Progenitor cell of endocrine pancreas (in vitro differentiated cells): ENCODE results near the gene TBX4. TPM values are rescaled to one million over a fixed set of nuclear protein-coding genes. Genes with fewer than 3 reads are reported as not detected.

ENCODE experiments used
- DNase-seq: peaks from one replicate; pipeline ENCODE4 v3.0.0; 2021; ENCODE audit warnings: low spot score; ENCODE audit not compliant: unreplicated experiment
- H3K27ac Mint-ChIP-seq: 2 replicates; pipeline ENCODE4 v1.8.0; 2021; ENCODE audit warnings: mild to moderate bottlenecking, moderate library complexity, mixed read lengths
- H3K27me3 Mint-ChIP-seq: 2 replicates; pipeline ENCODE4 v1.8.0; 2021; ENCODE audit warnings: mixed read lengths
- H3K36me3 Mint-ChIP-seq: 2 replicates; pipeline ENCODE4 v1.8.0; 2022; ENCODE audit warnings: mixed read lengths; ENCODE audit not compliant: insufficient read depth
- H3K4me1 Mint-ChIP-seq: 2 replicates; pipeline ENCODE4 v1.8.0; 2021; ENCODE audit warnings: low read depth, mixed read lengths
- H3K4me3 Mint-ChIP-seq: 2 replicates; pipeline ENCODE4 v1.8.0; 2021; ENCODE audit warnings: low read depth, mild to moderate bottlenecking, moderate library complexity, mixed read lengths
- H3K9me3 Mint-ChIP-seq: 2 replicates; pipeline ENCODE4 v1.8.0; 2021; ENCODE audit warnings: low read depth, mixed read lengths
- CTCF ChIP-seq: fragments of 200-600 bp; sonication (generic); IDR thresholded peaks from one replicate; pipeline ENCODE4 v1.5.0; 2021; ENCODE audit warnings: antibody characterized with exemption, mild to moderate bottlenecking; ENCODE audit not compliant: unreplicated experiment
- total RNA-seq: library from RNA; stranded (reverse); gene quantifications from 2 replicates; pipeline ENCODE4 v1.2.1, GENCODE V29; 2021

The TBX4 gene
- total RNA-seq, 1 donor from 2014 or later: not detected

GRCh38 chr17:61470530-61471136, 18.4 kb downstream of the TBX4 start:
- Mint-ChIP-seq H3K27me3 (peaks cover 74% of the 10 kb centered on the region), H3K27ac (no peak overlapping the region), H3K4me1 (peaks cover 11% of the 10 kb centered on the region), H3K4me3 (no peak overlapping the region), H3K9me3 (no peaks in the 10 kb centered on the region), H3K36me3 (no peaks in the 10 kb centered on the region)
- DNase-seq: no peak
- TF ChIP-seq CTCF: no peak

- Mint-ChIP-seq H3K4me1 (peaks cover 3% of the 10 kb centered on the region), H3K36me3 (no peaks in the 10 kb centered on the region), H3K4me3 (no peak overlapping the region), H3K9me3 (no peaks in the 10 kb centered on the region), H3K27me3 (peaks cover 70% of the 10 kb centered on the region), H3K27ac (no peak overlapping the region)
- DNase-seq: no peak
- TF ChIP-seq CTCF: no peak
These were observed 22.2 kb downstream of the TBX4 start for GRCh38 chr17:61474235-61474927.

GRCh38 chr17:61474934-61475333, 22.7 kb downstream of the TBX4 start:
- peaks cover 3% of the 10 kb centered on the region for H3K4me1 Mint-ChIP-seq
- DNase-seq: no peak
- H3K27ac Mint-ChIP-seq: no peak overlapping the region
- no peaks in the 10 kb centered on the region for H3K9me3 Mint-ChIP-seq
- peaks cover 71% of the 10 kb centered on the region for H3K27me3 Mint-ChIP-seq
- no peak overlapping the region for H3K4me3 Mint-ChIP-seq
- H3K36me3 Mint-ChIP-seq: no peaks in the 10 kb centered on the region
- no peak for TF ChIP-seq CTCF

- Mint-ChIP-seq H3K4me3 (no peak overlapping the region), H3K27ac (no peak overlapping the region), H3K9me3 (no peaks in the 10 kb centered on the region), H3K36me3 (no peaks in the 10 kb centered on the region), H3K4me1 (peaks cover 3% of the 10 kb centered on the region), H3K27me3 (peaks cover 68% of the 10 kb centered on the region)
- DNase-seq: no peak
- no peak for TF ChIP-seq CTCF
These were observed 23.5 kb downstream of the TBX4 start for GRCh38 chr17:61475726-61476125.

- Mint-ChIP-seq H3K9me3 (no peaks in the 10 kb centered on the region), H3K4me1 (peaks cover 3% of the 10 kb centered on the region), H3K36me3 (no peaks in the 10 kb centered on the region), H3K27me3 (peaks cover 70% of the 10 kb centered on the region), H3K27ac (no peak overlapping the region), H3K4me3 (no peak overlapping the region)
- no peak for TF ChIP-seq CTCF
- no peak for DNase-seq
These were observed 24.4 kb downstream of the TBX4 start for GRCh38 chr17:61476476-61477203.
